K562 (cell line): ENCODE measurements around the gene USP49. TPM values are rescaled to one million over a fixed set of nuclear protein-coding genes. Genes with fewer than 3 reads are reported as not detected.

Experiments
- CAMTA2 ChIP-seq: fragments of 250-450 bp; sonication (Bioruptor Pico); conservative IDR thresholded peaks from 2 replicates; pipeline ENCODE4 v1.5.1; 2022
- RBFOX2 ChIP-seq: fragments of 200-400 bp; formaldehyde crosslinking; IDR thresholded peaks from 2 replicates; pipeline ENCODE4 v1.6.1; 2017; ENCODE audit warnings: low read depth, mild to moderate bottlenecking, low read length, moderate library complexity
- RBM22 ChIP-seq: fragments of 200-400 bp; formaldehyde crosslinking; IDR thresholded peaks from 2 replicates; pipeline ENCODE4 v1.6.1; 2018; ENCODE audit warnings: low read length, low read depth; ENCODE audit not compliant: poor library complexity, severe bottlenecking
- RBM39 ChIP-seq: fragments of 200-400 bp; formaldehyde crosslinking; optimal IDR thresholded peaks from 2 replicates; pipeline ENCODE3; 2018; ENCODE audit warnings: low read depth, low read length
- TGIF2 ChIP-seq: sonication (generic); formaldehyde crosslinking; IDR thresholded peaks from 2 replicates; pipeline ENCODE4 v1.8.1; 2022; ENCODE audit warnings: mild to moderate bottlenecking, missing genetic modification reagents, moderate library complexity
- polyA plus RNA-seq, 8 experiments: library from polyadenylated mRNA; depleted of rRNA in 4 of 8; stranded (reverse) in 5 of 8; unstranded in 3 of 8; fragments of >200 nt; fragmentation: Nextera tagmentation in 2 of 8; fragmentation: Illumina TruSeq in 1 of 8; extraction: Ambion mirVana in 2 of 8; extraction: Trizol in 1 of 8; gene quantifications; 2 replicates each; pipeline versions ENCODE4 v1.2.1 to v1.2.3, GENCODE V29; 2011 to 2014; ENCODE audit warnings: inconsistent platforms in 1 of 8, missing spikeins in 1 of 8
- total RNA-seq, 7 experiments: library from RNA; depleted of rRNA in 6 of 7; stranded (reverse); fragments of >200 nt in 6 of 7; fragmentation: Illumina TruSeq in 2 of 7; extraction: Trizol in 2 of 7; gene quantifications; 2 replicates each; pipeline versions ENCODE4 v1.2.1 to v1.2.3, GENCODE V29; 2011 to 2021; ENCODE audit warnings: low replicate concordance in 1 of 7
- TF ChIP-seq, protein P1 (sequence below): fragments of 150-350 bp; conservative IDR thresholded peaks from 2 replicates; pipeline ENCODE4 v1.6.1; 2014; ENCODE audit warnings: low read length
- TF ChIP-seq, protein P2 (sequence below): sonication (generic); formaldehyde crosslinking; IDR thresholded peaks from 2 replicates; pipeline ENCODE4 v1.9.0; 2022; ENCODE audit warnings: mild to moderate bottlenecking, missing genetic modification reagents

Gene USP49
- total and polyA plus RNA-seq, 9 of the 15 experiments (the other 6 are each of a cell fraction or from before 2014, with no cell fraction given) = 1.0 to 9.9 (median 6.5) TPM

DNA sequence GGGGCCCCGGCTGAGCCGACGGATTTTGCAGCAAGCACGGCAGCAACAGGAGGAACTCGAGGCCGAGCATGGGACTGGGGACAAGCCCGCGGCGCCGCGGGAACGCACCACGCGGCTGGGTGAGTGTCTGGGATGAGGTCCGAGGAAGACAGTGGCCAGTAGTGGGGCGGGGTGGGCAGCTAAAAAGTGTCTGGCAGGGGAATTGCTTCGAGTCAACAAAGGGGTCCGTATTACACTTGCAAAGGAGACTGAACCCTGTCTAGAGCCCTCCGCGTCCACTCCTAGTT, 26.5 kb upstream of the USP49 start (continued):
- TF ChIP-seq, protein P1, sequence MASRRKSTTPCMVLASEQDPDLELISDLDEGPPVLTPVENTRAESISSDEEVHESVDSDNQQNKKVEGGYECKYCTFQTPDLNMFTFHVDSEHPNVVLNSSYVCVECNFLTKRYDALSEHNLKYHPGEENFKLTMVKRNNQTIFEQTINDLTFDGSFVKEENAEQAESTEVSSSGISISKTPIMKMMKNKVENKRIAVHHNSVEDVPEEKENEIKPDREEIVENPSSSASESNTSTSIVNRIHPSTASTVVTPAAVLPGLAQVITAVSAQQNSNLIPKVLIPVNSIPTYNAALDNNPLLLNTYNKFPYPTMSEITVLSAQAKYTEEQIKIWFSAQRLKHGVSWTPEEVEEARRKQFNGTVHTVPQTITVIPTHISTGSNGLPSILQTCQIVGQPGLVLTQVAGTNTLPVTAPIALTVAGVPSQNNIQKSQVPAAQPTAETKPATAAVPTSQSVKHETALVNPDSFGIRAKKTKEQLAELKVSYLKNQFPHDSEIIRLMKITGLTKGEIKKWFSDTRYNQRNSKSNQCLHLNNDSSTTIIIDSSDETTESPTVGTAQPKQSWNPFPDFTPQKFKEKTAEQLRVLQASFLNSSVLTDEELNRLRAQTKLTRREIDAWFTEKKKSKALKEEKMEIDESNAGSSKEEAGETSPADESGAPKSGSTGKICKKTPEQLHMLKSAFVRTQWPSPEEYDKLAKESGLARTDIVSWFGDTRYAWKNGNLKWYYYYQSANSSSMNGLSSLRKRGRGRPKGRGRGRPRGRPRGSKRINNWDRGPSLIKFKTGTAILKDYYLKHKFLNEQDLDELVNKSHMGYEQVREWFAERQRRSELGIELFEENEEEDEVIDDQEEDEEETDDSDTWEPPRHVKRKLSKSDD = no peak
- TF ChIP-seq, protein P2, sequence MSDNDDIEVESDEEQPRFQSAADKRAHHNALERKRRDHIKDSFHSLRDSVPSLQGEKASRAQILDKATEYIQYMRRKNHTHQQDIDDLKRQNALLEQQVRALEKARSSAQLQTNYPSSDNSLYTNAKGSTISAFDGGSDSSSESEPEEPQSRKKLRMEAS = peak; percentile 5; the same call in 1 of the 2 replicates
- no peak for TF ChIP-seq TGIF2 (CRISPR knock-in tag)
- peak; percentile 71 for TF ChIP-seq RBFOX2
- TF ChIP-seq CAMTA2 (CRISPR knock-in tag) = 0 out of 2 replicates have a peak, but pooled peaks have one; percentile 60
- peak; percentile 24 for TF ChIP-seq RBM39
- TF ChIP-seq RBM22 = peak; percentile 2
- TF ChIP-seq, all 486 proteins: peak for 21
